B cell (primary cell): ENCODE data around the gene PRKN. TPM values are rescaled to one million over a fixed set of nuclear protein-coding genes. Genes with fewer than 3 reads are reported as not detected.

Source experiments
- ATAC-seq: fragments of 200-7000 bp; cut with Tn5 transposase; one replicate; pipeline ENCODE4 v1.10.0; 2021; ENCODE audit warnings: low read depth, mild to moderate bottlenecking, moderate number of reproducible peaks, moderate library complexity
- CTCF ChIA-PET: fragments of 350-600 bp; sonication (Branson Sonifier 250); formaldehyde crosslinking; loops from one replicate; lab custom pipeline; 2021; ENCODE audit warnings: antibody characterized with exemption, inconsistent platforms; lab: Charles Lee
- POLR2A ChIA-PET: fragments of 350-600 bp; sonication (Branson Sonifier 250); formaldehyde crosslinking; loops from one replicate; lab custom pipeline; 2021; ENCODE audit warnings: antibody characterized with exemption; lab: Charles Lee
- DNase-seq: peaks from one replicate; pipeline ENCODE4 v3.0.0; 2013
- H2AFZ ChIP-seq: 2 replicates; pipeline ENCODE4 v1.6.1; 2012; ENCODE audit warnings: mild to moderate bottlenecking, low read depth, low read length; ENCODE audit not compliant: insufficient read depth, poor library complexity, severe bottlenecking
- H3K27ac ChIP-seq, 2 donors: 1 replicate in 1 of 2; 2 replicates in 1 of 2; pipeline ENCODE4 v1.5.1; 2012 to 2013; ENCODE audit warnings: low read length in 2 of 2, mild to moderate bottlenecking in 2 of 2, moderate library complexity in 1 of 2
- H3K27me3 ChIP-seq, 4 experiments: fragments of 200-600 bp in 1 of 4; sonication (generic) in 1 of 4; replicated peaks in 1 of 4; 1 replicate in 2 of 4; 2 replicates in 2 of 4; pipeline versions ENCODE4 v1.6.1 to v1.7.0; 2013 to 2016; ENCODE audit warnings: low read length in 3 of 4, mild to moderate bottlenecking in 2 of 4, mixed read lengths in 1 of 4, moderate library complexity in 1 of 4; ENCODE audit not compliant: insufficient read depth in 4 of 4, control insufficient read depth in 3 of 4; ENCODE audit errors: control extremely low read depth in 1 of 4
- H3K36me3 ChIP-seq, 2 experiments: replicated peaks in 1 of 2; 1 replicate in 1 of 2; 2 replicates in 1 of 2; pipeline versions ENCODE4 v1.6.1 to v1.7.1; 2013; ENCODE audit warnings: low read length in 1 of 2; ENCODE audit not compliant: insufficient read depth in 2 of 2, control insufficient read depth in 1 of 2; ENCODE audit errors: control extremely low read depth in 1 of 2, extremely low read depth in 1 of 2
- H3K4me1 ChIP-seq, 2 donors: fragments of 200-600 bp in 1 of 2; sonication (generic) in 1 of 2; 1 replicate in 1 of 2; 2 replicates in 1 of 2; pipeline versions ENCODE4 v1.5.1 to v1.6.1; 2013 to 2017; ENCODE audit warnings: low read length in 2 of 2; ENCODE audit not compliant: control insufficient read depth in 2 of 2, insufficient read depth in 2 of 2
- H3K4me2 ChIP-seq: replicated peaks from 2 replicates; pipeline ENCODE3; 2012; ENCODE audit warnings: mild to moderate bottlenecking, low read depth, low read length; ENCODE audit not compliant: poor library complexity, severe bottlenecking
- H3K4me3 ChIP-seq, 5 experiments: fragments of 200-600 bp in 1 of 5; sonication (generic) in 1 of 5; 1 replicate in 3 of 5; 2 replicates in 2 of 5; pipeline versions ENCODE4 v1.5.1 to v1.7.0; 2011 to 2016; ENCODE audit warnings: low read length in 4 of 5, mild to moderate bottlenecking in 4 of 5, low read depth in 2 of 5, control low read depth in 1 of 5, moderate library complexity in 1 of 5; ENCODE audit not compliant: insufficient read depth in 1 of 5; ENCODE audit errors: control extremely low read depth in 1 of 5, extremely low read depth in 1 of 5
- H3K79me2 ChIP-seq: fragments of 200-600 bp; sonication (generic); one replicate; pipeline ENCODE4 v1.6.0; 2016; ENCODE audit warnings: low read length; ENCODE audit not compliant: control insufficient read depth, insufficient read depth
- H3K9ac ChIP-seq: fragments of 200-600 bp; sonication (generic); 2 replicates; pipeline ENCODE4 v1.6.1; 2017; ENCODE audit warnings: mild to moderate bottlenecking, low read length, moderate library complexity
- H3K9me3 ChIP-seq, 3 donors: one replicate each; pipeline versions ENCODE4 v1.6.1 to v1.7.1; 2013; ENCODE audit warnings: low read length in 2 of 3; ENCODE audit not compliant: control insufficient read depth in 2 of 3, insufficient read depth in 1 of 3; ENCODE audit errors: control extremely low read depth in 1 of 3
- H4K20me1 ChIP-seq: 2 replicates; pipeline ENCODE4 v1.6.0; 2012; ENCODE audit warnings: mild to moderate bottlenecking, low read length; ENCODE audit not compliant: insufficient read depth, control insufficient read depth, poor library complexity, severe bottlenecking
- H3K27ac Mint-ChIP-seq: one replicate; pipeline ENCODE4 v1.8.0; 2021; ENCODE audit warnings: mixed read lengths
- H3K27me3 Mint-ChIP-seq: one replicate; pipeline ENCODE4 v1.8.0; 2021; ENCODE audit warnings: mixed read lengths
- H3K4me1 Mint-ChIP-seq: one replicate; pipeline ENCODE4 v1.8.0; 2021; ENCODE audit warnings: mixed read lengths
- H3K4me3 Mint-ChIP-seq: one replicate; pipeline ENCODE4 v1.8.0; 2021; ENCODE audit warnings: mixed read lengths
- H3K9me3 Mint-ChIP-seq: one replicate; pipeline ENCODE4 v1.8.0; 2022; ENCODE audit warnings: mixed read lengths; ENCODE audit not compliant: insufficient read depth
- CTCF ChIP-seq: fragments of 200-600 bp; IDR thresholded peaks from one replicate; pipeline ENCODE4 v1.8.0; 2022; ENCODE audit warnings: antibody characterized with exemption, mild to moderate bottlenecking
- EZH2 ChIP-seq: IDR thresholded peaks from 2 replicates; pipeline ENCODE4 v1.6.1; 2012; ENCODE audit warnings: borderline replicate concordance, low read depth, mild to moderate bottlenecking, moderate library complexity, low read length; ENCODE audit not compliant: insufficient read depth, poor library complexity, severe bottlenecking
- WGBS: methylation state at CpG from one replicate; pipeline ENCODE4 v1.1.5; 2013; ENCODE audit warnings: missing lambda C conversion rate; ENCODE audit not compliant: insufficient coverage; 5-methylcytosine and 5-hydroxymethylcytosine counted together
- intact Hi-C: fragments of 100-400 bp; cut with micrococcal nuclease; formaldehyde crosslinking; loops from one replicate; pipeline ENCODE4 v1.10.0; 2022
- polyA plus RNA-seq: library from polyadenylated mRNA; depleted of rRNA; stranded (reverse); fragments of >200 nt; gene quantifications from 2 replicates; pipeline ENCODE4 v1.2.3, GENCODE V29; 2012
- total RNA-seq, 2 donors: library from RNA; stranded (reverse); fragments of 120-200 nt in 1 of 2; gene quantifications; 1 replicate in 1 of 2; 2 replicates in 1 of 2; pipeline versions ENCODE4 v1.2.3 to v1.2.4, GENCODE V29; 2013 to 2022

PRKN gene
- total and polyA plus RNA-seq, 2 donors (not counting 1 experiment from before 2014, with no cell fraction given), result 1.6 to 6.2 TPM

GRCh38 chr6:162046324-162046723, 681.2 kb downstream of the PRKN start:
- no peaks in the 10 kb centered on the region for H3K4me1 ChIP-seq
- no peaks in the 10 kb centered on the region for H3K79me2 ChIP-seq
- 100% methylated on average over 3 of the region's 5 CpGs for WGBS
- Mint-ChIP-seq H3K4me1 (no peaks in the 10 kb centered on the region), H3K4me3 (no peak overlapping the region), H3K27me3 (no peaks in the 10 kb centered on the region), H3K27ac (no peak overlapping the region), H3K9me3 (peaks cover 6% of the 10 kb centered on the region)
- no peak overlapping the region for H3K9ac ChIP-seq
- CTCF ChIA-PET, result no interaction called here
- POLR2A ChIA-PET, result no interaction called here
- no peaks in the 10 kb centered on the region for H4K20me1 ChIP-seq
- no peaks in the 10 kb centered on the region for H3K36me3 ChIP-seq
- H3K4me3 ChIP-seq, result no peak overlapping the region
- TF ChIP-seq EZH2, result no peak
- no peak for TF ChIP-seq CTCF
- no peak overlapping the region for H2AFZ ChIP-seq
- peaks cover 0 to 9% (median 0%) of the 10 kb centered on the region in 3 donors for H3K9me3 ChIP-seq
- no peak overlapping the region for H3K27ac ChIP-seq
- DNase-seq (no peak), ATAC-seq (no peak)
- H3K27me3 ChIP-seq, result no peaks in the 10 kb centered on the region
- no peak overlapping the region for H3K4me2 ChIP-seq
- intact Hi-C loops, result no loop called here

GRCh38 chr6:162032620-162033019, 694.9 kb downstream of the PRKN start:
- Mint-ChIP-seq H3K27me3 (no peaks in the 10 kb centered on the region), H3K27ac (no peak overlapping the region), H3K4me3 (no peak overlapping the region), H3K4me1 (no peaks in the 10 kb centered on the region), H3K9me3 (peaks cover 6% of the 10 kb centered on the region)
- peaks cover 0 to 8% (median 0%) of the 10 kb centered on the region in 3 donors for H3K9me3 ChIP-seq
- WGBS, result 63% methylated on average over 3 of the region's 4 CpGs
- TF ChIP-seq EZH2 (no peak), CTCF (no peak)
- CTCF ChIA-PET, result no interaction called here
- H3K9ac ChIP-seq, result no peak overlapping the region
- DNase-seq (no peak), ATAC-seq (no peak)
- H3K4me3 ChIP-seq, result no peak overlapping the region
- H3K4me2 ChIP-seq, result no peak overlapping the region
- no peaks in the 10 kb centered on the region for H3K27me3 ChIP-seq
- no peaks in the 10 kb centered on the region for H3K36me3 ChIP-seq
- H3K4me1 ChIP-seq, result no peaks in the 10 kb centered on the region
- no peaks in the 10 kb centered on the region for H4K20me1 ChIP-seq
- H3K79me2 ChIP-seq, result no peaks in the 10 kb centered on the region
- no peak overlapping the region for H2AFZ ChIP-seq
- intact Hi-C loops, result no loop called here
- H3K27ac ChIP-seq, result no peak overlapping the region
- POLR2A ChIA-PET, result no interaction called here
